ENCODE results near the gene FAM171A1. TPM values are rescaled to one million over a fixed set of nuclear protein-coding genes. Genes with fewer than 3 reads are reported as not detected.
A peak's percentile ranks its signal among the peaks of the same experiment; 100 is the strongest.

FAM171A1 gene
- total and polyA plus RNA-seq, 12 donors: 3.5 to 14.1 (median 5.7) TPM

GRCh38 chr10:15183689-15184481 lies 187.2 kb downstream of the FAM171A1 start:
- no peak for TF ChIP-seq POLR2A (IDR thresholded peaks at IDR 0.05)
- no peak for TF ChIP-seq CTCF (IDR thresholded peaks at IDR 0.05)
- H3K9me3 ChIP-seq (replicated peaks in 1 of 3): no peaks in the 10 kb centered on the region
- intact Hi-C loops (cut with DNase I): no loop called here
- WGBS, 4 donors: 82 to 88% (median 86%) methylated on average over 11 of the region's 11 CpGs
- H3K4me1 ChIP-seq (replicated peaks in 1 of 2): no peaks in the 10 kb centered on the region
- no peak for DNase-seq
- H3K4me3 ChIP-seq: no peak overlapping the region
- H3K27me3 ChIP-seq: no peaks in the 10 kb centered on the region
- H3K27ac ChIP-seq: no peak overlapping the region
- H3K36me3 ChIP-seq (replicated peaks in 1 of 2): no peaks in the 10 kb centered on the region

DNA sequence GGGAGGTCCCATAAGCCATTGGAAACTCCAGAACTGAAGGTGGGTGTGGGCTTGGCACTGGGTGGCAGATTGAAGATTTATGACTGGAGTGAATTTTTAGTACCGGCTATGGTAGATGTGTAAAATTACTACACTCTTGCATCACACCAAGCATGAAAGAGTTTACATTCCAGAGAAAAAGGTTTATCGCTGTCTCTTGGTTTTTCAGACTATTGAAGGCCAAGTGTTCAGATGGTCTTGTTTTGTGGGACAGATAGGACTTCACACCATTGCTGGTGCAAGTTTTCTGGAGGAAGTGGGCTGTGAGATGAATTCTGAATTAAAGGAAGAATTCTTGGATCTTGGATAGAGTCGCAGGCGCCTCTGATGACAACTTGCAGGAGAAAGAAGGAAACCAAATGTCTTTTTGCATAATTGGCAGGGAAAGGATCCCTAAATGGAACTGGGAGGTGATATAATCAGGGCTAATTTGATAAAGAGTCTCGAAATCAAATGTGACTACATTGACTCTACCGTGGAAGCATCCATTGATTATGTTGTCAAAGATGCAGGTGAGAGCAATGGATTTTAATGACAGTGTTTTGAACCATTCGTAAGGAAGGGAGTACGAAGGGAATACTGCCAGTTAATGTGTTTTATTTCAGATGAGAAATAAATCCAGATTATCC lies 188.4 kb downstream of the FAM171A1 start:
- 79 to 84% (median 82%) methylated on average over 8 of the region's 8 CpGs for WGBS, 4 donors
- DNase-seq: no peak
- no peaks in the 10 kb centered on the region for H3K27me3 ChIP-seq
- H3K36me3 ChIP-seq (replicated peaks in 1 of 2): no peaks in the 10 kb centered on the region
- TF ChIP-seq POLR2A (IDR thresholded peaks at IDR 0.05): no peak
- TF ChIP-seq CTCF (IDR thresholded peaks at IDR 0.05): no peak
- no peak overlapping the region for H3K4me3 ChIP-seq
- no peak overlapping the region for H3K27ac ChIP-seq
- intact Hi-C loops (cut with DNase I): no loop called here
- H3K9me3 ChIP-seq (replicated peaks in 1 of 3): no peaks in the 10 kb centered on the region
- H3K4me1 ChIP-seq (replicated peaks in 1 of 2): no peaks in the 10 kb centered on the region

GRCh38 chr10:15181576-15182156 lies 189.4 kb downstream of the FAM171A1 start:
- Histone ChIP-seq H3K27me3 (no peaks in the 10 kb centered on the region), H3K9me3 (replicated peaks in 1 of 3) (no peaks in the 10 kb centered on the region), H3K27ac (no peak overlapping the region), H3K4me3 (no peak overlapping the region), H3K36me3 (replicated peaks in 1 of 2) (no peaks in the 10 kb centered on the region), H3K4me1 (replicated peaks in 1 of 2) (no peaks in the 10 kb centered on the region)
- TF ChIP-seq POLR2A (IDR thresholded peaks at IDR 0.05) (no peak), CTCF (IDR thresholded peaks at IDR 0.05) (no peak)
- WGBS, 4 donors: 85 to 97% (median 88%) methylated on average over 2 of the region's 2 CpGs
- DNase-seq: no peak
- intact Hi-C loops (cut with DNase I): no loop called here

- TF ChIP-seq POLR2A (IDR thresholded peaks at IDR 0.05): no peak
- TF ChIP-seq CTCF (IDR thresholded peaks at IDR 0.05): no peak
- WGBS, 4 donors: 60 to 70% (median 63%) methylated on average over 5 of the region's 5 CpGs
- H3K9me3 ChIP-seq (replicated peaks in 1 of 3): no peaks in the 10 kb centered on the region
- DNase-seq: peak in 2 of 7 donors; percentile 30 to 31
- no peak overlapping the region for H3K4me3 ChIP-seq
- no peak overlapping the region for H3K27ac ChIP-seq
- no peaks in the 10 kb centered on the region for H3K36me3 ChIP-seq (replicated peaks in 1 of 2)
- H3K27me3 ChIP-seq: no peaks in the 10 kb centered on the region
- intact Hi-C loops (cut with DNase I): no loop called here
- H3K4me1 ChIP-seq (replicated peaks in 1 of 2): no peaks in the 10 kb centered on the region
These were observed 190.4 kb downstream of the FAM171A1 start for GRCh38 chr10:15180736-15181135.
